Esophagus mucosa (tissue), 1 donor: ENCODE measurements around the gene ARSK. TPM values are rescaled to one million over a fixed set of nuclear protein-coding genes. Genes with fewer than 3 reads are reported as not detected.
"Not testable (repeated sequence)": the region's sequence is repeated elsewhere in the genome, so short reads cannot be mapped to it uniquely, and the experiment has no call there.

Source experiments
- ATAC-seq: fragments of 200-7000 bp; cut with Tn5 transposase; one replicate; pipeline ENCODE4 v1.9.1; 2020
- total RNA-seq: library from RNA; stranded (reverse); gene quantifications from one replicate; pipeline ENCODE4 v1.2.4, GENCODE V29; 2023
- donor health status: DM: yes; HTN: yes; CAD: no.

The ARSK gene
- total RNA-seq, 1 donor from 2014 or later: 2.2 TPM

GRCh38 chr5:95621839-95622629, 67.1 kb downstream of the ARSK start:
- no peak for ATAC-seq

- ATAC-seq: no peak
These were observed 68.8 kb downstream of the ARSK start for GRCh38 chr5:95623706-95624105.

GRCh38 chr5:95624368-95624767, 69.5 kb downstream of the ARSK start:
- ATAC-seq: no peak

- ATAC-seq: no peak
These were observed 71.8 kb downstream of the ARSK start for GRCh38 chr5:95626701-95627100.

- no peak for ATAC-seq
These were observed 73.3 kb downstream of the ARSK start for GRCh38 chr5:95627971-95628810.

- no peak for ATAC-seq
These were observed 74.0 kb downstream of the ARSK start for GRCh38 chr5:95628933-95629332.

GRCh38 chr5:95630394-95630917, 75.6 kb downstream of the ARSK start:
- no peak for ATAC-seq

GRCh38 chr5:95631255-95631958, 76.5 kb downstream of the ARSK start:
- no peak for ATAC-seq

GRCh38 chr5:95631991-95632675, 77.2 kb downstream of the ARSK start:
- ATAC-seq: peak; percentile 95

GRCh38 chr5:95632942-95633341, 78.0 kb downstream of the ARSK start:
- ATAC-seq: not testable (repeated sequence)

- no peak for ATAC-seq
These were observed 78.8 kb downstream of the ARSK start for GRCh38 chr5:95633671-95634070.

- no peak for ATAC-seq
These were observed 79.2 kb downstream of the ARSK start for GRCh38 chr5:95634081-95634480.

GRCh38 chr5:95638632-95639031, 83.7 kb downstream of the ARSK start:
- no peak for ATAC-seq

- ATAC-seq: no peak
These were observed 86.9 kb downstream of the ARSK start for GRCh38 chr5:95641741-95642220.

- no peak for ATAC-seq
These were observed 88.3 kb downstream of the ARSK start for GRCh38 chr5:95643152-95643551.

GRCh38 chr5:95644351-95645042, 89.6 kb downstream of the ARSK start:
- no peak for ATAC-seq

GRCh38 chr5:95646226-95646568, 91.3 kb downstream of the ARSK start:
- ATAC-seq: not testable (repeated sequence)

GRCh38 chr5:95646569-95647431, 91.9 kb downstream of the ARSK start, which contains the start of gene RFESD:
Gene RFESD (plus strand): TSS chr5:95646777. CDS start chr5:95652272, 5,495 bp downstream.
- peak; percentile 99 for ATAC-seq

GRCh38 chr5:95647886-95648860, 93.3 kb downstream of the ARSK start:
- no peak for ATAC-seq
